A549 (cell line): Measurements from ENCODE around the gene FMNL2. TPM values are rescaled to one million over a fixed set of nuclear protein-coding genes. Genes with fewer than 3 reads are reported as not detected.

Experiments
- ATAC-seq, 2 experiments: fragments of 200-7000 bp in 1 of 2; fragments of >200 bp in 1 of 2; cut with Nextera tagmentation in 1 of 2; cut with Tn5 transposase in 1 of 2; 3 replicates each; pipeline versions ENCODE4 v1.8.0 to v1.9.1; 2018 to 2020; ENCODE audit warnings: mild to moderate bottlenecking in 1 of 2, moderate library complexity in 1 of 2
- CTCF ChIA-PET: fragments of 300-600 bp; sonication (Branson Sonifier 250); formaldehyde crosslinking; extraction: SDS; loops from one replicate; lab custom pipeline; 2021; ENCODE audit warnings: antibody characterized with exemption, inconsistent platforms; lab: Yijun Ruan, JAX
- POLR2A ChIA-PET: fragments of 350-600 bp; formaldehyde crosslinking; extraction: SDS; loops from one replicate; lab custom pipeline; 2021; ENCODE audit warnings: antibody characterized with exemption, inconsistent platforms; lab: Yijun Ruan, JAX
- DNase-seq, 2 experiments: peaks; one replicate each; pipeline versions ENCODE4 v3.0.0 to v3.0.0-alpha.2; 2011 to 2016; ENCODE audit warnings: low read depth in 1 of 2, low spot score in 1 of 2
- FAIRE-seq: peaks from 2 replicates; lab custom pipeline; 2011; peaks lifted over from hg19 to GRCh38; lab: Jason Lieb, UNC
- H3K27ac ChIP-seq, 2 experiments: fragments of >200 bp; sonication (Bioruptor Twin); formaldehyde crosslinking; 3 replicates each; pipeline ENCODE4 v1.5.1; 2016 to 2017
- H3K4me1 ChIP-seq: fragments of >200 bp; sonication (Bioruptor Twin); formaldehyde crosslinking; 3 replicates; pipeline ENCODE4 v1.6.1; 2016
- H3K4me2 ChIP-seq: fragments of >200 bp; sonication (Bioruptor Twin); formaldehyde crosslinking; 3 replicates; pipeline ENCODE4 v1.6.1; 2016
- H3K4me3 ChIP-seq: fragments of >200 bp; sonication (Bioruptor Twin); formaldehyde crosslinking; 3 replicates; pipeline ENCODE4 v1.5.1; 2016
- H3K9me3 ChIP-seq: fragments of >200 bp; sonication (Bioruptor Twin); formaldehyde crosslinking; 3 replicates; pipeline ENCODE4 v1.6.1; 2016
- BCL3 ChIP-seq: fragments of >200 bp; sonication (Bioruptor Twin); formaldehyde crosslinking; IDR thresholded peaks from 3 replicates; pipeline ENCODE4 v1.6.1; 2016
- BHLHE40 ChIP-seq: IDR thresholded peaks from 2 replicates; pipeline ENCODE4 v1.6.1; 2012; ENCODE audit warnings: low read depth, low read length, inconsistent platforms
- CBX2 ChIP-seq: fragments of 200-600 bp; sonication (generic); IDR thresholded peaks from 2 replicates; pipeline ENCODE4 v1.6.1; 2016; ENCODE audit warnings: low read depth, mild to moderate bottlenecking, borderline replicate concordance
- CEBPB ChIP-seq, 2 experiments: fragments of >200 bp in 1 of 2; sonication (Bioruptor Twin) in 1 of 2; formaldehyde crosslinking in 1 of 2; IDR thresholded peaks; 2 replicates each; pipeline ENCODE4 v1.6.1; 2012 to 2016
- CHD2 ChIP-seq: fragments of 150-350 bp; IDR thresholded peaks from 2 replicates; pipeline ENCODE4 v1.6.1; 2014; ENCODE audit warnings: low read length; ENCODE audit not compliant: partially characterized antibody
- CTCF ChIP-seq: fragments of >200 bp; sonication (Bioruptor Twin); formaldehyde crosslinking; IDR thresholded peaks from 3 replicates; pipeline ENCODE4 v1.5.1; 2016
- EHMT2 ChIP-seq: fragments of 200-600 bp; sonication (generic); IDR thresholded peaks from 2 replicates; pipeline ENCODE4 v1.6.1; 2016; ENCODE audit warnings: antibody characterized with exemption, low read depth, mild to moderate bottlenecking, moderate library complexity
- ELK1 ChIP-seq: fragments of 150-350 bp; IDR thresholded peaks from 2 replicates; pipeline ENCODE4 v1.6.1; 2014; ENCODE audit warnings: low read depth, mild to moderate bottlenecking, low read length
- EP300 ChIP-seq, 2 experiments: fragments of >200 bp; sonication (Bioruptor Twin); formaldehyde crosslinking; IDR thresholded peaks; 2 replicates in 1 of 2; 3 replicates in 1 of 2; pipeline ENCODE4 v1.6.1; 2016 to 2017
- FOSB ChIP-seq: fragments of 250-450 bp; sonication (Bioruptor Pico); IDR thresholded peaks from 2 replicates; pipeline ENCODE4 v1.5.0; 2020; ENCODE audit warnings: mild to moderate bottlenecking, moderate library complexity
- FOXS1 ChIP-seq: fragments of 250-450 bp; sonication (Bioruptor Pico); IDR thresholded peaks from 2 replicates; pipeline ENCODE4 v1.5.0; 2020; ENCODE audit warnings: mild to moderate bottlenecking, moderate library complexity
- HOXB5 ChIP-seq: fragments of 250-450 bp; sonication (Bioruptor Pico); IDR thresholded peaks from 2 replicates; pipeline ENCODE4 v1.5.0; 2020; ENCODE audit warnings: mild to moderate bottlenecking, moderate library complexity
- JUN ChIP-seq, 2 experiments: fragments of >200 bp; sonication (Bioruptor Twin); formaldehyde crosslinking; IDR thresholded peaks; 2 replicates in 1 of 2; 3 replicates in 1 of 2; pipeline ENCODE4 v1.6.1; 2016 to 2017
- JUNB ChIP-seq: fragments of >200 bp; sonication (Bioruptor Twin); formaldehyde crosslinking; IDR thresholded peaks from 2 replicates; pipeline ENCODE4 v1.6.1; 2016
- MAFK ChIP-seq: fragments of 450-650 bp; IDR thresholded peaks from 2 replicates; pipeline ENCODE4 v1.6.1; 2014; ENCODE audit not compliant: partially characterized antibody
- MAX ChIP-seq: IDR thresholded peaks from 2 replicates; pipeline ENCODE4 v1.6.1; 2012
- NPAS2 ChIP-seq: fragments of 250-450 bp; sonication (Bioruptor Pico); IDR thresholded peaks from 2 replicates; pipeline ENCODE4 v1.8.0; 2022; ENCODE audit warnings: mild to moderate bottlenecking, moderate library complexity, borderline replicate concordance
- NR3C1 ChIP-seq: fragments of >200 bp; sonication (Bioruptor Twin); formaldehyde crosslinking; IDR thresholded peaks from 3 replicates; pipeline ENCODE4 v1.6.1; 2017
- PHF8 ChIP-seq: fragments of 200-600 bp; sonication (generic); IDR thresholded peaks from 2 replicates; pipeline ENCODE4 v1.6.1; 2016; ENCODE audit warnings: low read depth, mild to moderate bottlenecking, antibody characterized with exemption, moderate library complexity, borderline replicate concordance
- POLR2A ChIP-seq: IDR thresholded peaks from 2 replicates; pipeline ENCODE4 v1.6.1; 2012; ENCODE audit warnings: mild to moderate bottlenecking, low read length
- RAD21 ChIP-seq, 2 experiments: fragments of >200 bp in 1 of 2; sonication (Bioruptor Twin) in 1 of 2; formaldehyde crosslinking in 1 of 2; IDR thresholded peaks in 1 of 2; conservative IDR thresholded peaks in 1 of 2; 2 replicates in 1 of 2; 3 replicates in 1 of 2; pipeline ENCODE4 v1.6.1; 2012 to 2018; ENCODE audit warnings: inconsistent platforms in 1 of 2
- SMC3 ChIP-seq: fragments of >200 bp; sonication (Bioruptor Twin); formaldehyde crosslinking; IDR thresholded peaks from 3 replicates; pipeline ENCODE4 v1.6.1; 2018; ENCODE audit warnings: inconsistent platforms
- SREBF2 ChIP-seq: fragments of 450-650 bp; IDR thresholded peaks from 2 replicates; pipeline ENCODE4 v1.6.1; 2014; ENCODE audit warnings: mild to moderate bottlenecking, moderate library complexity
- TFCP2L1 ChIP-seq: fragments of 250-450 bp; sonication (Bioruptor Pico); IDR thresholded peaks from 2 replicates; pipeline ENCODE4 v1.5.0; 2021; ENCODE audit warnings: mild to moderate bottlenecking
- TP53 ChIP-seq: fragments of 250-450 bp; sonication (Bioruptor Pico); IDR thresholded peaks from 2 replicates; pipeline ENCODE4 v1.5.0; 2021; ENCODE audit warnings: mild to moderate bottlenecking, moderate library complexity
- USF2 ChIP-seq: fragments of 450-650 bp; IDR thresholded peaks from 2 replicates; pipeline ENCODE4 v1.6.1; 2014; ENCODE audit warnings: antibody characterized with exemption
- ZNF302 ChIP-seq: fragments of 250-450 bp; sonication (Bioruptor Pico); IDR thresholded peaks from 2 replicates; pipeline ENCODE4 v1.9.0; 2021; ENCODE audit warnings: inconsistent platforms, mild to moderate bottlenecking, moderate library complexity
- ZSCAN20 ChIP-seq: fragments of 250-450 bp; sonication (Bioruptor Pico); IDR thresholded peaks from 2 replicates; pipeline ENCODE4 v1.8.0; 2022; ENCODE audit warnings: mild to moderate bottlenecking, moderate library complexity
- WGBS: methylation state at CpG from one replicate; pipeline ENCODE4 v1.1.6; 2017; ENCODE audit errors: missing lambda C conversion rate; 5-methylcytosine and 5-hydroxymethylcytosine counted together
- polyA plus RNA-seq, 4 experiments: library from polyadenylated mRNA; depleted of rRNA in 3 of 4; stranded (reverse); fragments of >200 nt; fragmentation: RNase III in 1 of 4; extraction: RNeasy Plus Mini Kit Qiagen cat#74134 plus additional on column Dnase treatment in 1 of 4; gene quantifications; 2 replicates in 3 of 4; 3 replicates in 1 of 4; pipeline ENCODE4 v1.2.3, GENCODE V29; 2011 to 2017

FMNL2 gene
- polyA plus RNA-seq, 2 of the 4 experiments (the other 2 are of a cell fraction) = 27.9 to 36.5 TPM

GRCh38 chr2:152626911-152627339, 292.0 kb downstream of the FMNL2 start:
- no peak for FAIRE-seq
- Histone ChIP-seq H3K9me3 (no peaks in the 10 kb centered on the region), H3K4me3 (no peak overlapping the region), H3K4me2 (no peak overlapping the region), H3K4me1 (no peaks in the 10 kb centered on the region)
- DNase-seq = no peak
- ChIA-PET POLR2A (no interaction called here), CTCF (interaction anchor here (0.7 to 4.2 kb wide), 13 partner anchors 9 to 451 kb away, joined by 3 to 26 read pairs (median 4); partner anchors contain the start of gene STAM2)
- TF ChIP-seq SMC3 (no peak), TP53 (CRISPR knock-in tag) (no peak), BCL3 (no peak), NR3C1 (no peak), PHF8 (no peak), NPAS2 (no peak), EP300 (IDR thresholded peaks at IDR 0.05) (no peak), JUNB (no peak), MAFK (no peak), SREBF2 (no peak), HOXB5 (no peak), CHD2 (no peak)
- TF ChIP-seq, all 56 proteins: peak for 0
- WGBS = 58% methylated on average over 4 of the region's 4 CpGs
- no peak overlapping the region for H3K27ac ChIP-seq
- no peak for ATAC-seq

- Histone ChIP-seq H3K9me3 (no peaks in the 10 kb centered on the region), H3K4me1 (no peaks in the 10 kb centered on the region), H3K4me2 (no peak overlapping the region), H3K27ac (no peak overlapping the region), H3K4me3 (no peak overlapping the region)
- TF ChIP-seq ZNF302 (CRISPR knock-in tag) = no peak
- TF ChIP-seq EP300 (IDR thresholded peaks at IDR 0.05) = no peak
- peak; percentile 74 for TF ChIP-seq SMC3
- no peak for TF ChIP-seq JUN (IDR thresholded peaks at IDR 0.05)
- no peak for TF ChIP-seq BHLHE40
- TF ChIP-seq SREBF2 = no peak
- TF ChIP-seq CEBPB (IDR thresholded peaks at IDR 0.05) = no peak
- TF ChIP-seq CTCF = peak; percentile 81
- TF ChIP-seq FOXS1 (CRISPR knock-in tag) = no peak
- TF ChIP-seq TFCP2L1 = no peak
- TF ChIP-seq CBX2 = no peak
- TF ChIP-seq EHMT2 = no peak
- TF ChIP-seq POLR2A = no peak
- no peak for TF ChIP-seq MAX
- TF ChIP-seq ELK1 = no peak
- peak; percentile 86 to 87 for TF ChIP-seq RAD21 (conservative IDR thresholded peaks at IDR 0.05 in 1 of 2, IDR thresholded peaks at IDR 0.05 in 1 of 2)
- TF ChIP-seq FOSB (CRISPR knock-in tag) = no peak
- TF ChIP-seq USF2 = no peak
- no peak for TF ChIP-seq PHF8
- no peak for TF ChIP-seq ZSCAN20 (CRISPR knock-in tag)
- no peak for TF ChIP-seq MAFK
- POLR2A ChIA-PET = no interaction called here
- FAIRE-seq = no peak
- 5% methylated on average over 1 of the region's 1 CpG for WGBS
- CTCF ChIA-PET = interaction anchor here (0.5 to 2.7 kb wide), 19 partner anchors 9 to 1201 kb away, joined by 3 to 12 read pairs (median 4); partner anchors contain the start of gene STAM2
- peak; percentile 14 to 42 for DNase-seq
- ATAC-seq = peak; percentile 68 to 73; a peak in 4 of 6 replicates
Observed at GRCh38 chr2:152627351-152627957, 292.5 kb downstream of the FMNL2 start.
